GM12801 (cell line): ENCODE results near the gene CDC42EP4.

Experiments used
- CTCF ChIP-seq: IDR thresholded peaks from one replicate; pipeline ENCODE4 v1.5.1; 2011; ENCODE audit warnings: control low read depth; ENCODE audit not compliant: insufficient read length; ENCODE audit errors: extremely low read depth

The CDC42EP4 gene

GRCh38 chr17:73320601-73321264 is 8.9 kb upstream of the CDC42EP4 start:
- TF ChIP-seq CTCF: no peak

- no peak for TF ChIP-seq CTCF
These were observed 8.0 kb upstream of the CDC42EP4 start for GRCh38 chr17:73319766-73320165.

GRCh38 chr17:73318836-73319235 is 7.0 kb upstream of the CDC42EP4 start:
- no peak for TF ChIP-seq CTCF

GRCh38 chr17:73318427-73318813 is 6.6 kb upstream of the CDC42EP4 start:
- TF ChIP-seq CTCF: no peak

- no peak for TF ChIP-seq CTCF
These were observed 6.0 kb upstream of the CDC42EP4 start for GRCh38 chr17:73317513-73318426.

- no peak for TF ChIP-seq CTCF
These were observed 5.2 kb upstream of the CDC42EP4 start for GRCh38 chr17:73316919-73317505.

GRCh38 chr17:73315471-73315870 is 3.7 kb upstream of the CDC42EP4 start:
- TF ChIP-seq CTCF: no peak
